HCT116 (cell line): Measurements from ENCODE around the gene P4HB. TPM values are rescaled to one million over a fixed set of nuclear protein-coding genes. Genes with fewer than 3 reads are reported as not detected.

ENCODE experiments used
- ATAC-seq: fragments of 200-7000 bp; cut with Tn5 transposase; 2 replicates; pipeline ENCODE4 v1.9.1; 2020; ENCODE audit warnings: mild to moderate bottlenecking, moderate library complexity
- BruUV-seq: library from RNA; stranded (reverse); fragments of 400-500 nt; replicated peaks from 2 replicates; lab custom pipeline; 2021; lab: Mats Ljungman, UMichigan
- CTCF ChIA-PET: fragments of 300-600 bp; sonication (Branson Sonifier 250); formaldehyde crosslinking; loops from one replicate; lab custom pipeline; 2021; ENCODE audit warnings: antibody characterized with exemption; lab: Charles Lee
- POLR2A ChIA-PET: fragments of 300-600, 350-600 bp; sonication (Branson Sonifier 250); formaldehyde crosslinking; loops from one replicate; lab custom pipeline; 2021; ENCODE audit warnings: antibody characterized with exemption; lab: Charles Lee
- RAD21 ChIA-PET, 2 experiments: fragments of 300-600 bp; sonication (Branson Sonifier 250); formaldehyde crosslinking; loops; one replicate each; lab custom pipeline; 2023; ENCODE audit warnings: low total read pairs in 2 of 2; ENCODE audit not compliant: uncharacterized antibody in 2 of 2, unreplicated experiment in 2 of 2, low non-redundant PET in 1 of 2; lab: Charles Lee
- DNase-seq: peaks from one replicate; pipeline ENCODE4 v3.0.0-alpha.2; 2010; ENCODE audit warnings: low read depth, low spot score
- H2AFZ ChIP-seq: fragments of 200-600 bp; shearing (Covaris generic), sonication (generic); 2 replicates; pipeline ENCODE4 v1.6.1; 2017; ENCODE audit warnings: low read depth, mixed run types, mixed read lengths, antibody characterized with exemption, low read length; ENCODE audit not compliant: poor library complexity, severe bottlenecking
- H3K27ac ChIP-seq: 2 replicates; pipeline ENCODE4 v1.5.1; 2012; ENCODE audit warnings: low read depth, low read length
- H3K27me3 ChIP-seq: fragments of 200-600 bp; sonication (generic); 2 replicates; pipeline ENCODE4 v1.6.1; 2016; ENCODE audit warnings: mixed run types, low read length, mixed read lengths; ENCODE audit not compliant: insufficient read depth
- H3K36me3 ChIP-seq, 2 experiments: fragments of 200-500 bp in 1 of 2; fragments of 200-600 bp in 1 of 2; sonication (Bioruptor generic) in 1 of 2; sonication (generic) in 1 of 2; 2 replicates each; pipeline versions ENCODE4 v1.5.1 to v1.6.1; 2014 to 2016; ENCODE audit warnings: low read length in 2 of 2, inconsistent platforms in 1 of 2, mixed read lengths in 1 of 2, mixed run types in 1 of 2; ENCODE audit not compliant: insufficient read depth in 2 of 2, control insufficient read depth in 1 of 2
- H3K4me1 ChIP-seq, 2 experiments: fragments of 200-600 bp in 1 of 2; sonication (generic) in 1 of 2; 2 replicates each; pipeline versions ENCODE4 v1.5.1 to v1.6.1; 2012 to 2017; ENCODE audit warnings: low read length in 2 of 2, inconsistent platforms in 1 of 2, mild to moderate bottlenecking in 1 of 2, mixed read lengths in 1 of 2, mixed run types in 1 of 2, moderate library complexity in 1 of 2; ENCODE audit not compliant: insufficient read depth in 2 of 2, control insufficient read depth in 1 of 2
- H3K4me2 ChIP-seq: fragments of 200-600 bp; sonication (generic); 2 replicates; pipeline ENCODE4 v1.6.1; 2017; ENCODE audit warnings: mixed run types, low read length, mixed read lengths
- H3K4me3 ChIP-seq, 2 experiments: fragments of 200-600 bp in 1 of 2; sonication (generic) in 1 of 2; replicated peaks in 1 of 2; 2 replicates each; pipeline ENCODE4 v1.5.1; 2011 to 2016; ENCODE audit warnings: low read length in 2 of 2, control low read depth in 1 of 2, low read depth in 1 of 2, mild to moderate bottlenecking in 1 of 2, mixed read lengths in 1 of 2, mixed run types in 1 of 2
- H3K79me2 ChIP-seq: fragments of 200-600 bp; sonication (generic); 2 replicates; pipeline ENCODE4 v1.6.1; 2017; ENCODE audit warnings: mild to moderate bottlenecking, mixed run types, low read length, moderate library complexity, mixed read lengths; ENCODE audit not compliant: insufficient read depth
- H3K9ac ChIP-seq: fragments of 200-600 bp; sonication (generic); 2 replicates; pipeline ENCODE4 v1.6.1; 2016; ENCODE audit warnings: low read length, mixed read lengths
- H3K9me2 ChIP-seq: fragments of 200-600 bp; sonication (generic), shearing (Covaris generic); 2 replicates; pipeline ENCODE4 v1.6.1; 2017; ENCODE audit warnings: mixed run types, mild to moderate bottlenecking, moderate library complexity; ENCODE audit not compliant: insufficient read depth
- H3K9me3 ChIP-seq, 2 experiments: fragments of 200-500 bp in 1 of 2; fragments of 200-600 bp in 1 of 2; sonication (Bioruptor generic) in 1 of 2; sonication (generic) in 1 of 2; 2 replicates each; pipeline ENCODE4 v1.6.1; 2014 to 2017; ENCODE audit warnings: low read length in 2 of 2, mixed read lengths in 2 of 2, inconsistent platforms in 1 of 2, low read depth in 1 of 2, mild to moderate bottlenecking in 1 of 2, mixed run types in 1 of 2, moderate library complexity in 1 of 2; ENCODE audit not compliant: control insufficient read depth in 1 of 2, insufficient read depth in 1 of 2
- H4K20me1 ChIP-seq: fragments of 200-600 bp; sonication (generic), shearing (Covaris generic); 2 replicates; pipeline ENCODE4 v1.6.1; 2017; ENCODE audit warnings: mixed run types, mild to moderate bottlenecking, moderate library complexity; ENCODE audit not compliant: insufficient read depth
- CEBPB ChIP-seq: IDR thresholded peaks from 2 replicates; pipeline ENCODE4 v1.6.1; 2012; ENCODE audit warnings: low read depth
- EZH2 ChIP-seq: fragments of 200-600 bp; sonication (generic); IDR thresholded peaks from 2 replicates; pipeline ENCODE4 v1.6.1; 2017; ENCODE audit warnings: antibody characterized with exemption, mixed run types
- POLR2AphosphoS5 ChIP-seq: IDR thresholded peaks from 2 replicates; pipeline ENCODE4 v1.6.1; 2011; ENCODE audit warnings: mild to moderate bottlenecking, low read depth, low read length, moderate library complexity
- SIN3A ChIP-seq: IDR thresholded peaks from 2 replicates; pipeline ENCODE4 v1.6.1; 2012; ENCODE audit warnings: low read depth
- ZFX ChIP-seq: fragments of 450-650 bp; IDR thresholded peaks from 2 replicates; pipeline ENCODE4 v1.6.1; 2017
- intact Hi-C: fragments of 100-400 bp; cut with micrococcal nuclease; formaldehyde crosslinking; loops from 2 replicates; pipeline ENCODE4 v1.10.0; 2022
- total RNA-seq: library from RNA; stranded (reverse); gene quantifications from one replicate; pipeline ENCODE4 v1.2.1, GENCODE V29; 2021; ENCODE audit not compliant: unreplicated experiment
- TF ChIP-seq, protein P1 (sequence below): IDR thresholded peaks from 2 replicates; pipeline ENCODE4 v1.6.1; 2012
- TF ChIP-seq, protein P2 (sequence below), 3 experiments: fragments of 200-600 bp in 1 of 3; sonication (generic) in 1 of 3; IDR thresholded peaks in 2 of 3; conservative IDR thresholded peaks in 1 of 3; 2 replicates each; pipeline ENCODE4 v1.5.1; 2012 to 2017; ENCODE audit warnings: low read depth in 2 of 3, low read length in 2 of 3, antibody characterized with exemption in 1 of 3, borderline replicate concordance in 1 of 3, control low read depth in 1 of 3, mild to moderate bottlenecking in 1 of 3, mixed read lengths in 1 of 3, mixed run types in 1 of 3, moderate library complexity in 1 of 3; ENCODE audit not compliant: insufficient read depth in 1 of 3
- TF ChIP-seq, protein P3 (sequence below): IDR thresholded peaks from 2 replicates; pipeline ENCODE4 v1.6.1; 2011; ENCODE audit warnings: mild to moderate bottlenecking, low read length, moderate library complexity; ENCODE audit not compliant: insufficient replicate concordance; ENCODE audit errors: extremely low read depth
- TF ChIP-seq, protein P4 (sequence below): IDR thresholded peaks from 2 replicates; pipeline ENCODE4 v1.6.1; 2012

P4HB gene
- total RNA-seq, 1 experiment from 2014 or later: 1,043 TPM

DNA sequence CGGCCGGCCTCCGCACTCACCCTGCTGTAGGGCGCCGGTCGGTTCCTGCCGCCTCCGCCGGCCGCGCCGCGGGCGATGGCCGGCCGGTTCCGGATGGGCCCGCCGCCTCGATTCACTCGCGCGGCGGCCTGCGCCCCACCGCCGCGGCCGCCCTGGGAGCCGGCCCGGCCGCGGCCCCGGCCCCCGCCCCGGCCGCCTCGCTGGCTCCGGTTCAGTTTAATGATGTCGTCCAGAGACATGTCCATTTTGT lies 30.9 kb upstream of the P4HB start:
- intact Hi-C loops: loop anchor here (1.0 kb wide), 1 partner anchor 20 kb away; the partner anchor contains the start of gene PCYT2
- Histone ChIP-seq H4K20me1 (peaks cover 7% of the 10 kb centered on the region; the same call in 1 of the 2 replicates), H3K27me3 (no peaks in the 10 kb centered on the region), H3K4me1 (peaks cover 15 to 32% of the 10 kb centered on the region in 2 experiments), H3K4me2 (peak overlapping the region; percentile 92), H3K9ac (peak overlapping the region; percentile 95), H3K4me3 (peak overlapping the region; percentile 95 to 98), H3K9me3 (no peaks in the 10 kb centered on the region), H3K36me3 (peaks cover 39 to 58% of the 10 kb centered on the region in 2 experiments), H3K27ac (peak overlapping the region; percentile 97), H3K79me2 (peaks cover 81% of the 10 kb centered on the region), H3K9me2 (no peaks in the 10 kb centered on the region), H2AFZ (no peak overlapping the region)
- CTCF ChIA-PET: no interaction called here
- DNase-seq (no peak), ATAC-seq (peak; percentile 3)
- TF ChIP-seq, protein P1, sequence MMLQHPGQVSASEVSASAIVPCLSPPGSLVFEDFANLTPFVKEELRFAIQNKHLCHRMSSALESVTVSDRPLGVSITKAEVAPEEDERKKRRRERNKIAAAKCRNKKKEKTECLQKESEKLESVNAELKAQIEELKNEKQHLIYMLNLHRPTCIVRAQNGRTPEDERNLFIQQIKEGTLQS: no peak
- TF ChIP-seq, protein P2, sequence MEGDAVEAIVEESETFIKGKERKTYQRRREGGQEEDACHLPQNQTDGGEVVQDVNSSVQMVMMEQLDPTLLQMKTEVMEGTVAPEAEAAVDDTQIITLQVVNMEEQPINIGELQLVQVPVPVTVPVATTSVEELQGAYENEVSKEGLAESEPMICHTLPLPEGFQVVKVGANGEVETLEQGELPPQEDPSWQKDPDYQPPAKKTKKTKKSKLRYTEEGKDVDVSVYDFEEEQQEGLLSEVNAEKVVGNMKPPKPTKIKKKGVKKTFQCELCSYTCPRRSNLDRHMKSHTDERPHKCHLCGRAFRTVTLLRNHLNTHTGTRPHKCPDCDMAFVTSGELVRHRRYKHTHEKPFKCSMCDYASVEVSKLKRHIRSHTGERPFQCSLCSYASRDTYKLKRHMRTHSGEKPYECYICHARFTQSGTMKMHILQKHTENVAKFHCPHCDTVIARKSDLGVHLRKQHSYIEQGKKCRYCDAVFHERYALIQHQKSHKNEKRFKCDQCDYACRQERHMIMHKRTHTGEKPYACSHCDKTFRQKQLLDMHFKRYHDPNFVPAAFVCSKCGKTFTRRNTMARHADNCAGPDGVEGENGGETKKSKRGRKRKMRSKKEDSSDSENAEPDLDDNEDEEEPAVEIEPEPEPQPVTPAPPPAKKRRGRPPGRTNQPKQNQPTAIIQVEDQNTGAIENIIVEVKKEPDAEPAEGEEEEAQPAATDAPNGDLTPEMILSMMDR (IDR thresholded peaks at IDR 0.05 in 2 of 3, conservative IDR thresholded peaks at IDR 0.05 in 1 of 3; ENCODE audit: borderline replicate concordance in 1 of 3, insufficient read depth in 1 of 3, low read depth in 2 of 3, low read length in 2 of 3): no peak
- no peak for TF ChIP-seq CEBPB
- TF ChIP-seq ZFX: peak; percentile 65; the same call in 1 of the 2 replicates
- no peak for TF ChIP-seq SIN3A
- TF ChIP-seq POLR2AphosphoS5: no peak
- TF ChIP-seq, protein P3, sequence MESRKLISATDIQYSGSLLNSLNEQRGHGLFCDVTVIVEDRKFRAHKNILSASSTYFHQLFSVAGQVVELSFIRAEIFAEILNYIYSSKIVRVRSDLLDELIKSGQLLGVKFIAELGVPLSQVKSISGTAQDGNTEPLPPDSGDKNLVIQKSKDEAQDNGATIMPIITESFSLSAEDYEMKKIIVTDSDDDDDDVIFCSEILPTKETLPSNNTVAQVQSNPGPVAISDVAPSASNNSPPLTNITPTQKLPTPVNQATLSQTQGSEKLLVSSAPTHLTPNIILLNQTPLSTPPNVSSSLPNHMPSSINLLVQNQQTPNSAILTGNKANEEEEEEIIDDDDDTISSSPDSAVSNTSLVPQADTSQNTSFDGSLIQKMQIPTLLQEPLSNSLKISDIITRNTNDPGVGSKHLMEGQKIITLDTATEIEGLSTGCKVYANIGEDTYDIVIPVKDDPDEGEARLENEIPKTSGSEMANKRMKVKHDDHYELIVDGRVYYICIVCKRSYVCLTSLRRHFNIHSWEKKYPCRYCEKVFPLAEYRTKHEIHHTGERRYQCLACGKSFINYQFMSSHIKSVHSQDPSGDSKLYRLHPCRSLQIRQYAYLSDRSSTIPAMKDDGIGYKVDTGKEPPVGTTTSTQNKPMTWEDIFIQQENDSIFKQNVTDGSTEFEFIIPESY: no peak
- TF ChIP-seq EZH2: no peak
- TF ChIP-seq, protein P4, sequence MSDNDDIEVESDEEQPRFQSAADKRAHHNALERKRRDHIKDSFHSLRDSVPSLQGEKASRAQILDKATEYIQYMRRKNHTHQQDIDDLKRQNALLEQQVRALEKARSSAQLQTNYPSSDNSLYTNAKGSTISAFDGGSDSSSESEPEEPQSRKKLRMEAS: no peak
- no TSS peak for BruUV-seq
- POLR2A ChIA-PET: no interaction called here
- RAD21 ChIA-PET: no interaction called here
